GM18520 (cell line): ENCODE measurements around the gene YLPM1.
A peak's percentile ranks its signal among the peaks of the same experiment; 100 is the strongest.

Experiments used
- ATAC-seq: cut with Tn5 transposase; IDR thresholded peaks from one replicate; pipeline ENCODE4 v1.9.1; 2021; ENCODE audit not compliant: unreplicated experiment

Gene YLPM1

DNA sequence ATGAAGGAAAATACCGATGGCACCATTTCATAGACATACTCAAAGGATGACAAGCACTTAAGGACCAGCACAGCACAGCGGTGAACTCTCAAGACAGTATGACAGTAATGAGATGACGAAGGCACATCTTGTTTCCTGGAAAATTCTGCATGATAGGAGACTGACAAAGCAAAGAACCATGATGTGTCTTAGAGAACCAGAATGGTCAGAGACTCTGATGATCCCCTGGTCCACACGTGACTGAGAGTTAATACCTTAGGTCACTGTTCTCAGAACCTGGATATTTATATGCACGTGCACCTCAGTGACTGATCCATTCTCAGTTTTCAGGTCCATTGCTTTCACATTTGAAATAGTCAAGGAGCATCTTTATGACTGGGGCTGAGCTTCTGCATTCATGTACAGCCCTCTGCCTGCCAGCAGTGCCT is 77.5 kb downstream of the YLPM1 start:
- ATAC-seq: no peak

DNA sequence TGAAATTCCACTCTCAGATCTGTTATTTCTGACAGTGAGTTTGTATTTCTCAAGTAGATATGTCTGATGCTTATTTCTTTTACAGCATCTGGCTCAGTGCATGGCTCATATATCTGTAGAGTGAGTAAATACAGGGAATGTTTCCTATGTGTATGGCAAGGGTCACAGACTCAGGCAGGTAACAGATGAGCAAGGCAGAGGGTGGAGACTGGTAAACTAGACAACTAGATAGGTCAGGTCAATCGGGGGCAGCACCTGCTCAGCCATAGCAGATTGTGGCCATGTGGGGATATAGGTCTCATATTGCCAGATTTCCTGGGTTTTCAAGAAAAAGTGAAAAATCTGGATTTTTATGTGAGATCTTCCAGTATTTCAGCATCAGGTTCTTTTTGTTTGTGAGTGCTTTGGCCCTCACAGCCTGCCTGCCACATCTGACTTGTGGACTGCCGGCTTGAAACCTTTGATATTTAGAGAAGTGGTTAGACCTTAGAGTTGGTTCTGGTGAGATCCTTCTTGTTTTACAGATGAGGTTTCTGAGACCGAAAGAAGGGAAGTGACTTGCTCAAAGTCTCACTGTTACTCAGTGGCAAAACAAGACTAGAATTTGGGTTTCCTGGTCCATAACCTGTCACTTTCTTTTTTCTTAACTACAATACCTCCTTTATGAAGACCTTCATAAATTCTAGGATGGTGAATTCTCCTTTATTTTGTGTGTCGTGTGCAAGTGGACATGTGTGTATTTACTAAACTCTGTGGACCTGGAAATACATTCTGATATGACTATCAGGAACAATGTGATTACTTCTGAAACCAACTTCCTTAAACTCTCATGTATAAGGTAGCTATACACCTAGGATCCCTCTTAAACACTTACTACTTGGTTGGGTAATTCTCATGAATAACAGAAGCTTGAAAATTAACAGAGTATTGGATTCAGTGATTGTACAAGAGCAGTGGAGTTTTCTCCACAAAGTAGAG is 78.4 kb downstream of the YLPM1 start:
- ATAC-seq: peak; percentile 74

DNA sequence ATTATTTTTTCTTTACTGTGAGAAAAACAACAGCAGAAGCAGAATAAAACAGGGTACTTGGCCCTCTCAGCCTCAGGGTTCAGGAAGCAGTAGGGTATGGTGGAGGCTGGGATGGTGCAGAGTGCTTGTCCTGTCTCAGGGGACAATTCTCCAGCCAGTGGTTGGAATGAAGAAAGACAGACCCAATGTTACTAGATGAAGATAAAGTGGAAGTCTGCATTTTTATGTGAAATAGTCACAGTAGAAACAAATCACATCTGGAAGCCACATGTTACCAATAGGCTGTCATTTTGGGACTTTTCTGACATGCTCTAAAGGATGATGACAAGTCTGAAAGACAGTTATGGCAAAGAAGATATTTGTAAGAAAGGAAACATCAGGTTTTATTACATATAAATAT is 80.5 kb downstream of the YLPM1 start:
- ATAC-seq: no peak

DNA sequence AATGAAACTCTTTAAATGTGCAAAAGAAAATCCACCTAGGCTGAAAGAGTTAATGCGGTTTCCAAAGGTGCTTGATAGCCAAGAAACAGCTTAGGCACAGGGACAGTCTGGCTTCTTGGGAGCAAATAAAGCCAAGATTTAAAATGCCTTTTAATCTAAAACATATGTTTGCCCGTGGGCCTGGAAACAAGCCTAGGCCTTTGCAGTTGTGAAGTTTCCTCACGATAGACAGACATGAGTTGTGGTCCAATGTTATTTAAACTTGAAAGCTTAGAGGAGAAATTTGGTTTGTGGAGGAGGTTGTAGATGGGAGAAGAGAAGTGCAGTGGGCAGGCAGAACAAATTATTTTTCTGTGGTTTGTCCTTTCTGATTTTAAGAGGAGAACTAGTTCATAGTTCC is 83.1 kb downstream of the YLPM1 start:
- ATAC-seq: no peak

DNA sequence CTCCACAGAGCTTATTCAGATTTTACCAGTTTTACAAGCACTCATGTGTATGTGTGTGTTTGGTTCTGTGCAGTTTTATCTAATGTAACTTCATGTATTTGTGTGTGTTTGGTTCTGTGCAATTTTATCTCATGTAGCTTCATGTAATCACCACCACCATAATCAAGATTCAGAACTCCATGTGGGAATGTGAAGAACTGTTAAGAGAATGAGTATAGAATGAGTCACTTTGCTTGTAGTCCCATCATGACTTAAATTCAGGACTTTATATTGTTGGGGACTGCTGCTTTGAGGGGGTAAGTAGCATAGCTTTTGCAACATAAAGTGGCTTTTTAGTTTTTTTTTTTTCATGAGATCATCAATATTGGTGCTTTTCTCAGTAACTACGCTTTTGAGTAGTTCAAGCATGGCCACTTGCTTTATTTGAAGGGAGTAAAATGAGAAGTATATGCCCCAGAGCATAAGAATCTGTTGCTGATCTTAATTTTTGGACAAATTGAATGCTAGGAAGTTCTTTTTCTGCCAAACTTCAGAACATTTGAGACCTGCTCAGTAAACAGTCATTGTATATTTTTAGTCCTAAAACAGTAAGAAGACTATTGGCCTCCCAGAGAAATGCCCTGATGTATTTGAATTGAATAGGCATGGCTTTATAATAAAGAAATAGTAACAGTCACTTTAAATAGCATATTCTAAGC is 84.0 kb downstream of the YLPM1 start:
- no peak for ATAC-seq

DNA sequence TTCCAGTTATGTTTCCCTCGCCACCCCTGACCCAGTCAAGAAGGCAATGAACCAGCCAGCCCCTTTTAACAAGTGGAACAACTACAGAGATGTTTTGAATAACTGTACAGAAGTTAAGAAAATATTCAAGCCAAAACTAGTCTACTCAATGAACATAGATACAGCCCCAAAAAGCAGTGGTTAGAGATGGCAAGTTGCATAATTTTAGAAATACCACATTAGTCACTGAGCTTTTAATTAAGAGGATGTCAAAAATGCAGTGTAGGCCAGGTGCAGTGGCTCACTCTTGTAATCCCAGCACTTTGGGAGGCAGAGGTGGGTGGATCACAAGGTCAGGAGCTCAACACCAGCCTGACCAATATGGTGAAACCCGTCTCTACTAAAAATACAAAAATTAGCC is 85.7 kb downstream of the YLPM1 start:
- ATAC-seq: no peak

DNA sequence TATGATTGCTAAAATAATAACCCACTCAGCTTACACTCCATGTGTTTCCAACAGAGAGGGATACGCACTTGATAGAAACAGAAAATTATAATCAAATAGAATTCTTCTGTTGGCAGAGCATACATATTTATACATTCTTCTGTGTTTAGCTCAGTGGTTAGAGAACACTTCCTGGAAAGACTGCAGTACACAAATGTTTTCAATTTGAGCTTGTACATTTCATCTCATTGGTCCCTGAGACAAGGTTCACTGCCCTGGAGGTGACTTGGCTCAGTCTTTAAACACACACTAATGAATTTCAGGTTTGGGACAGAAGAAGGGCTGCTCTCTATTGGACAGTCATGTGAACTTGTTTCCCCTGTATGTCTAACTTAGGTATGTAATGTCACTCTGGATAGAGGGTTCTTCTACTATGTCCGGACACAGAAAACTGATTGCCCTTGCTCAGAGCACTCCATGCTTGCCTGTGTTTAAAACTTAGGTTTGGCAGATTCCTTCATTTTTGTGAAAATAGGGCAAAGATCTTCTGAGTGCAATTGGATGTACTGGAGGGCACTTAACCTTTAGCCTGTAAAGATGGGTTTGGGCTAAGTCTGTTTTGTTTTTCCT is 89.9 kb downstream of the YLPM1 start:
- ATAC-seq: no peak

DNA sequence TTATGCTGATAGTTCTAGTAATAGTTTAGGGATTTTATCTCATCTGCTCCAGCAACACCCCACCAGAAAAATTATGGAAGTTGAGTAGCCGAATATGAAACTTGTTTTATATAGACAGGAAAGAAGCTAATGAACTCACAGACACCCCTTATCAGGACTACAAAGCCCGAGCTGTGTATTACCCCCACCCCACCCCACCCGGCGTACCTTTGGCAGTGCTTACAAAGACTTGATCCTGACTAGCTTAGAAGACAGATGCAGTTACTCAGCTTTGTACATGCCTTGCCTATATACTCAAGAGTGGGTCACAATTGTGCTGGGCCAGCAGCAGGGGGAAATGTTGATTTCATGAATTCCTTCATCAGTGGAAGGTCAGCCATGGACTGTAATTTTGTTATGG is 90.5 kb downstream of the YLPM1 start:
- ATAC-seq: no peak

DNA sequence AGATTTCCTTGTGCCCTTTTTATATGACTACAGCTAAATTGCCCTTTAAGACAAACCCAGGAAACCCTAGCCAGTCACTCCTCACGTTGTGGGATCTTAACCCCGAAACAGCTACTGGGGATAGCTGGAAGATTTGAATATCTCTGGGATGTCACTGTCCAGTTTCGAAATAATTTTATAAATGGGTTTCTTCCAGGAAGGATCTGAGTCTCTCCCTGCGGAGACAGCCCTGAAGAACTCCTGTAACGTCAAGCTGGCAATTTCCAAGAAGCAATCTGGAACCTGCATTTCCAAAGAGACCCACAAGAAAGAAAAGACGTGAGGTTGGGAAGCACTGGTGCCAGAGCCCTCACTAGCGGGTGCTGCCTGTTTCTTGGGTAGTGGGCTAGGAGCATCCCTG is 91.9 kb downstream of the YLPM1 start:
- no peak for ATAC-seq

DNA sequence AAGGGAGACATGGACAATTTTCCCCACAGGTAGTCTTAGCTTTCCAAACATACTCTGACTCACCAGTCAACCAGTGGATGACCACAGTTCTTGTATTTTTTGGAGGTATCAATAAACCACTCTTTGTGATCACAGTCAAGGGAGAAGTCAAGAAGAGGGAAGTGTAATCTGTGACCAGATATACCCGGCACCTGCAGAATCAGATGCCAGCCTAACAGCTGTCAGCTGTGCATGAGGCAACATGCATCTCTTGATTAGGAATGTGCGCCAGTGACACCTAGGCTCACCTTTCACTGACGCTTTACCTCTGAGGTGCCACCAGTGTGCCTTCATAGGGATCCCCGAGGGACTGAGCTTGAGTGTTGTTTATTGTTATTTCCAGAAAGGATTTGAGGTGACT is 92.8 kb downstream of the YLPM1 start:
- ATAC-seq: no peak

DNA sequence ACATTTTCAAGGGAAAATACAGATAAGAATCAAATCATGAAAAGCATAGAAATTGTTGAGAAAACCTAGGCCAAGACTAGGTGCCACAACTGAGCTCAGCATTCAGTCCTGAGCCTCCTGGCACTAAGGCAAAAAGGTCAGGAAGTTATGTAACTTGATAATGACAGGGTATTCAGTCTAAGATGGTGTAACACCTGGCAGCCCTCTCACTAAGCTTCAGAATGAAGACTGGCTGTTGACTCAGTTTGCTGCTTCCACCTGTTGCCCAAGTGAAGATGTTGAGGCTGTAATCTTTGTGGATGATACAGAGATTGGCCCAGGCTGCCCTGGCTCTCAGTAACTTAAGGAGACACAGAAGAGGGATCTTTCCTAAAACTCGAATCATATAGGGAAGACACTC is 93.2 kb downstream of the YLPM1 start:
- no peak for ATAC-seq

DNA sequence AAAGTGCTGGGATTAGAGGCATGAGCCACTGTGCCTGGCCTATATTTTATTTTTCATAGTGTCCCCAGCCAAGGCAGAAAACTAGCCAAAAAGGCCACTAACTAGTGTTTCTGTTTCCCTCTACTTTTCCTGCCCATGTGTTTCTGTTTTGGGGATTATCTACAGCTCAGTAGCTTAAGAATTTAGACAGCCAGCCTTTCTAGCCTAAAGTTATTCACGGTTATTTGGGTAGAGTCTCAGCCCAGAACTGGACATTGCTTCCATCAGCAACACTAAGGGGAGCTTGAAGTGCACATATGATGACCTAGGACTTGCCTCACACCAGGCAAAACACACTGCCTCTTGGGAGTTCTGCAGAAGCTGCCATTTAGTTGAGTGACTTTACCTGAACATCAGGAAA is 94.9 kb downstream of the YLPM1 start:
- no peak for ATAC-seq

DNA sequence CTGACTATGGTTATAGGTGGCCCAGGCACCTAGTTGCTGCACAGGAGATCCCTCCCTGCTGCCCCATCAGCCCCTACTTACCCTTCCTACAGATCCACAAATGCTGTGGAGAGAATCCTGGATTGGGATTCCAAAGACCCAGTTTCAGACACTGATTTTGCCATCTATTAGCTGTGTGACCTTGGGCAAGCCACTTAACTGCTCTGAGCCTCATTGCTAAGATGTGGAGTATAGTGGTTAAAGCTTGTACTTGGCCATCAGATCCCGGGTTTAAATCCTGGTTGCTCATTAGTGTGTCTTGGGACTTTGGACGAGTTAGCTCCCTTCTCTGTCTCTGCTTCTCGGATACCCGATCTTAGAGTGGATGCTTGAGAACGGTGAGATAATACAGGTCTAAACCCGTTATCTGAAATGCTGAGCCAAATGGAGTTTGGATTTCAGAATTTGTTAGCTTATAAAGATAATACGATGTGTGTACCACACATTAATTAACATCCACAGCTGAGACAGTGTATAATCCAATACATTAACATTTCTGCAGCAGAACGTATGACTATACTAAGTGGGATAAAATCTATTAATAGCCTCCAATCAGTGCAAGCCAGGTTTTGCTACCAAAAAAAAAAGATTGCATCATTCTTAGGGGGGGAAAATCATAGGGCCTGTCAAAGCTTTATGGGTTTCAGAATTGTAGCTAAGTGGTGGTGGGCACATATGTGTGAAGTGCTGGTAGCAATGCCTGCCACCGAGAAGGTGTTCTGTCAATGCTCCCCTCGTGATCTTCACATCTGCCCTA is 96.8 kb downstream of the YLPM1 start:
- ATAC-seq: no peak

DNA sequence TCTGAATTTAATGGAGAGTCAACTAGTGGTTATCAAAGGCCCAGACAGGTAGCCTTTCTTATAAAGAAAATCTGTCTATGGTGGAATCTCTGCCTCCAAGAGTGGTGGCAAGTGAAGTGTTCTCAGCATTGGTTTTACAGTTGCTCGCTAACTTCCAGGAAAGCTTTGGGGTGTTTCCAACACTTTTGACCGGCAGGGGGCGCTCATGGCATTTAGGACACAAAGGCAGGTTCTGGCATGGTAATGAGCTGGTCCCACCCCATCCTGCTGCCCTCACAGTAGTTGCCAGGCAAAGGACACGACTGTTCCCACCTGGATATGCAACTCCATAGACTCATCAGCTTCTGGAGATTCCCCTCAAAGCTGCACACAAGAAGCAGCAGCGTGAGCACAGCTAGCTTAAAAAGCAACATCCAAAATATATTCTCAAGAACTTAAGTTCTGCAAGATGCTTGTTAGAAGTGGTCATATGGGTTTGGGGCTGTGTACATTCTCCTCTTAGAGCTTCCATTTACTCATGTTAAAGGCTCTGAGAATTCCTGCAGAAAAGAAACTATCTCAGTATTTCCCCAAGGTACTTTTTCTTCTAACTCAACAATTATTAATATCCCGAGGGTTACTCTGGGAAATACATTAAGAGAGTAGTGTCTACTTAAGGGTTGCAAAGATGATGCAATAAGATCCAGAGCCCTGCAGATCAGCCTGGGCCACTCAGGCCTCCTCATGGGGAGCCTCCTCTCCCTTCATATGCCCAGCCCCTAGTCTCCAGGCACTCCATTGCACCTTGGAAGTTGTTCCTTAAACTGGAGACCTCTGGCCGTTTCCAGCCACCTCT is 98.0 kb downstream of the YLPM1 start:
- no peak for ATAC-seq

DNA sequence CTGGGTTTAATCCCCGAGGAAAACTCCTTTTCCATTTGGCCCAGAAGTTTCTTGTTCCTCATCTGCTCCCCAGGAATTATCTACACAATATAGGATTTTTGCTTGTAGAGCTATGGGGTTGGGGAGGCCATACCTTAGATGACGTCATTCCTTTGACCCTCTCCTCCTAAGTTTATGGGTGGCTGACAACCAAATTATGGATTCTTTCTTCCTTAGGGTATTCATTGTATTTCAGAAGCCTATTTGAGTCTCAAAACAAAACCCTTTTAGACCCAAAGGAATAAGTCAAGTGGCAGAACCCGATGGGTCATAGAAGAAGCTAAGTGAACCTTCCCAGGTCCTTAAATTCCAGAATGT is 98.6 kb downstream of the YLPM1 start:
- ATAC-seq: no peak

DNA sequence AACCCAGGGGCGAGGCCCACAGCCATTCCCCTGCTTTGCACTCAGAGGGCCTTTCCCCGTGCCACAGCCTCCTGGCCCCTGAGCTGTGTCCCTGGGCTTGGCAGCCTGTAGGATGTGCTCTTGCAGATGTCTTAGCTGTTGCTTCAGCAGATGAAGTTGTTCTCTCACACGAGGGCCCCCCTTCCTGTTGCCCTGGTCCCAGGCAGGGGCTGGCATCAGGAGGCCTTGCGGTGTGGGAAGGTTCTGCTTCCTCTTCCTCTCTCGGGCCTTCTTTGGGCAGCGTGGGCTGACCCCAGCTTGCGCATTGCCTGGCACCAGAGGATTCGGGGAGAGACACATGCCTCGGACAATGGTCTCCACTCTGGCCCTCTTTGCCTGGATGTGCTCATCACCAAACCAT is 100.2 kb downstream of the YLPM1 start:
- no peak for ATAC-seq

DNA sequence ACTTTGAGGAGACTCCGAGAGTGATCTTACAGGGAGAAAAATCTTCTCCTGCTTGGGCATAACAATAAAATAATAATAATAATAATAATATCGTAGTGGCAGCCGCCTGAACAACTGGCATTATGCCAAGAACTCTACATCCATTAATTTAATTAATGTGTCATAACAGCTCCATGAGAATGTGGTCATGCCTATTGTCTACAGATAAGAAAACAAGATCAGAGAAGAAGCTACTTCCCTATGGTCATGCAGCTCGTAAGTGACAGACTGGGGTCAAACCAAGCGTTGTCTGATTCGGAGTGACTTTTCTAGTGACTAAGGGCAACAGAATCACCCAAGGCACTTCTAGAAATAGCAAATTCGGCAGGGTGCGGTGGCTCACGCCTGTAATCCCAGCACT is 101.1 kb downstream of the YLPM1 start:
- ATAC-seq: no peak

DNA sequence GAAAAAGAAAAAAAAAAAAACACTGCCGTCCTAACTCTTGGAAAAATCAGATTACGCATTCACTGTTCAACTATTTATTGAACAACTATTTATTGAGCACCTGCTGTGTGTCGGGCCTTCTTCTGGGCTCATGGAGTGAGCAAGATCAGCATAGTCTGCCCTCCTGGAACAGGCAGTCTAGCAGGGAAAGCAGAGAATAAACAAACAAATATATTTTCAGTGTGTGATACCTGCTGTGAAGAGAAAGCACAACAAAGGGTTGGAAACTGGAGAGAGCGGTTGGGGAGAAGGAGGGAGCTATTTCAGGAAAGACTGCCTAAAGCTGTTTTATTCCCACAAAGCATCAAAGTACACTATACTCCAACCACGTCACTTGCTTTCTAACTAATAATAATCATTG is 102.0 kb downstream of the YLPM1 start:
- no peak for ATAC-seq

DNA sequence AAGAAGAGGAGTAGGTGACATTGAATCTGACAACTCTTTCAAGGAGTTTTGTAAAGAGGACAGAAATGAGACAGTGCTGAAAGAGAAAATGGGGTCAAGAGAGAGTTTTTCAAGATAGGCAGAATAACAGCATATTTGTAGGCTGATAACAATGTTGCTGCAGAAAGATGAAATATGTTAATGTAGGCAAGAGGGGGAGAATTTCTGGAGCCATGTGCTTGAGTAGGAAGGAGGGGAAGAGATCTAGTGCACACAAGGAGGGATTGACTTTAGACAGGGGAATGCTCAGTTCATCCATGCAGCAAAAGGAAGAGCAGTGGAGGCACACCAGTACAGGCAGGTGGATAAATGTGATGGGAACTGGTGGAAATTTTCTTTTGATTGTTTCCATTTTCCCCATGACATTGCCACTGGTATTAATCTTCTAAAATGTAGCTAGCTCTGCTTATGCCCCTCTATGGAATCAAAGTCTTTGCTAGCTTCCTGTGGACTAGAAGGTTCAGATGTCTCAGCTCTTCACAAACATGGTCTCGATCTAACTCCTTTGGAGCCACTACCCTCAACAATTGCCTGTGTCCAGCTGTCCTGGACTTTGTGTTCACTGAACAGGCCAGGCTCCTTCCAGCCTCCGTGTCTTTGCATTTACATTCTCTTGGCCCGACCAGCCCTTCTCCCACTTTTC is 103.7 kb downstream of the YLPM1 start:
- ATAC-seq: no peak

DNA sequence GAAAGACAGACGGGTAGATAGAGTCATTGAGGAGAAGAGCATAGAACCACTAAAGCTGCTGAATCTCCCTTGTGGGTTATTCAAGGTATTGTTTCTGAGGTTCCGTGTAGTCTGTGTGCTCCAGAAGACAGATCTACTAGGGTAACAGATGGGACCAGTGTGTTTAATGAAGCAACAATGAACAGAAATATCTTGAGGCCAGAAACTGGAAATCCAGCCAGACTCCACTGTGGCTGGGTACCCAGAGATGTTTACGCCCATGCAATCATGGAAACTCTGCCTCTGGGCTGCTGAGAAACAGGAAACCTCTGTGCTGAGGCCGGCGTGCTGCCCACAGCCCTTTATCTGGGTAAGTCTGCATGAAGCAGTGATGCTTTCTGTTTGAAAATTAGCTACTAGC is 104.6 kb downstream of the YLPM1 start:
- ATAC-seq: no peak
